Lower lobe of right lung (tissue), 2 donors: ENCODE data around the gene ADCK1. TPM values are rescaled to one million over a fixed set of nuclear protein-coding genes. Genes with fewer than 3 reads are reported as not detected.

ENCODE experiments used
- ATAC-seq, 2 donors: fragments of 200-7000 bp; cut with Tn5 transposase; one replicate each; pipeline ENCODE4 v1.9.1; 2020 to 2022; ENCODE audit warnings: mild to moderate bottlenecking in 2 of 2, moderate library complexity in 2 of 2
- DNase-seq: peaks from one replicate; pipeline ENCODE4 v3.0.0-alpha.2; 2020
- H3K27ac ChIP-seq: fragments of 200-600 bp; one replicate; pipeline ENCODE4 v1.8.0; 2022
- H3K27me3 ChIP-seq: fragments of 200-600 bp; one replicate; pipeline ENCODE4 v1.8.0; 2022; ENCODE audit warnings: low read depth
- H3K36me3 ChIP-seq: fragments of 200-600 bp; one replicate; pipeline ENCODE4 v1.8.0; 2022; ENCODE audit warnings: mild to moderate bottlenecking
- H3K4me1 ChIP-seq: fragments of 200-600 bp; one replicate; pipeline ENCODE4 v1.8.0; 2022
- H3K4me3 ChIP-seq: fragments of 200-600 bp; one replicate; pipeline ENCODE4 v1.8.0; 2022; ENCODE audit warnings: mild to moderate bottlenecking
- H3K9me3 ChIP-seq: fragments of 200-600 bp; one replicate; pipeline ENCODE4 v1.8.0; 2022
- intact Hi-C: fragments of 100-400 bp; cut with DNase I; formaldehyde crosslinking; loops from one replicate; pipeline ENCODE4 v1.11.0; 2022
- total RNA-seq: library from RNA; stranded (reverse); fragmentation: NEBNext Ultra II Directional; extraction: Animal tissue kit (Norgen Biotek cat#: 25700); gene quantifications from one replicate; pipeline ENCODE4 v1.2.1, GENCODE V29; 2021
- TF ChIP-seq, protein P1 (sequence below): fragments of 200-600 bp; IDR thresholded peaks from one replicate; pipeline ENCODE4 v1.8.0; 2022; ENCODE audit warnings: antibody characterized with exemption, mild to moderate bottlenecking
- donor health status: DM: no; HTN: yes; CAD: no; lungs with severe emphysema.

ADCK1 gene
- total RNA-seq, 1 donor from 2014 or later = 7.4 TPM

DNA sequence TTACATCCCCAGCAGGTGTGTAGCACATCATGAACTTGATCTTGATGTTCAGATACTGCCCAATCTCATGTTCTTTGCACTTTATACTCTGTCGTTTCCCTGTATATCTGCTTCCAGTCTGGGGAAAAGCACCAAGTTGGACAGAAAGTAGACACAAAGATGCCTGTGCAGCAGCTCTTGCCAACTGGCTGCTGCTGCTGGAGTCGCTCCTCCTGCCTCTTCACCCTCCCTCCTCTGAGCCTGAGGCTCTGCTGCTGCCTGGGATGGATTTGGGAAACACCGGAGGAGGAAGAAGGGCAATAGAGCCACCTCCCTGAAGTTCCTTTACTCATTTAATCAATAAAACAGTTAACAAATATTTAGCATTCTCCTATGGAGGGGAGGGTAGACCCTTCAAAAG is 32.4 kb downstream of the ADCK1 start:
- Histone ChIP-seq H3K36me3 (peaks cover 31% of the 10 kb centered on the region), H3K27me3 (no peaks in the 10 kb centered on the region), H3K4me1 (no peaks in the 10 kb centered on the region), H3K27ac (no peak overlapping the region), H3K4me3 (no peak overlapping the region), H3K9me3 (no peaks in the 10 kb centered on the region)
- no peak for ATAC-seq
- intact Hi-C loops = no loop called here
- no peak for DNase-seq
- TF ChIP-seq, protein P1, sequence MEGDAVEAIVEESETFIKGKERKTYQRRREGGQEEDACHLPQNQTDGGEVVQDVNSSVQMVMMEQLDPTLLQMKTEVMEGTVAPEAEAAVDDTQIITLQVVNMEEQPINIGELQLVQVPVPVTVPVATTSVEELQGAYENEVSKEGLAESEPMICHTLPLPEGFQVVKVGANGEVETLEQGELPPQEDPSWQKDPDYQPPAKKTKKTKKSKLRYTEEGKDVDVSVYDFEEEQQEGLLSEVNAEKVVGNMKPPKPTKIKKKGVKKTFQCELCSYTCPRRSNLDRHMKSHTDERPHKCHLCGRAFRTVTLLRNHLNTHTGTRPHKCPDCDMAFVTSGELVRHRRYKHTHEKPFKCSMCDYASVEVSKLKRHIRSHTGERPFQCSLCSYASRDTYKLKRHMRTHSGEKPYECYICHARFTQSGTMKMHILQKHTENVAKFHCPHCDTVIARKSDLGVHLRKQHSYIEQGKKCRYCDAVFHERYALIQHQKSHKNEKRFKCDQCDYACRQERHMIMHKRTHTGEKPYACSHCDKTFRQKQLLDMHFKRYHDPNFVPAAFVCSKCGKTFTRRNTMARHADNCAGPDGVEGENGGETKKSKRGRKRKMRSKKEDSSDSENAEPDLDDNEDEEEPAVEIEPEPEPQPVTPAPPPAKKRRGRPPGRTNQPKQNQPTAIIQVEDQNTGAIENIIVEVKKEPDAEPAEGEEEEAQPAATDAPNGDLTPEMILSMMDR = no peak

DNA sequence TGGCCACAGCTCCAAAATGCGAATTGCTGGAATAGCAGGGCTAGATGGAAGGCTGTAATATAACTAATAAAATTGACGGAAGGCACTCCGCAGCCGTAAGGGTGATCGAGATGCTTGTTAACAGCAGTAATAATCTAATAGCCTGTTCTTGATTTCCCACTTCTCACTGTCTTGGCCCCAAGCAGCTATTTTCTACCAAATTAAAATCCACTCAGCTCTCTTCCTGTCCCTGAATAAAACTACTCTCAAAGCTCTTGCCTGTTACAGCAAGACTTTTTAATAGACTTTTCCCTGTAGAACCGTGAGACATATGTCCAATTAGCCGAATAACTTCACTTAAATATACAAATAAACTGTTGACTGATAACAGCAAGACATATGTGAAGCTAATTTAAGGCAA is 38.0 kb downstream of the ADCK1 start:
- Histone ChIP-seq H3K4me1 (no peaks in the 10 kb centered on the region), H3K27ac (no peak overlapping the region), H3K36me3 (peaks cover 14% of the 10 kb centered on the region), H3K27me3 (no peaks in the 10 kb centered on the region), H3K9me3 (no peaks in the 10 kb centered on the region), H3K4me3 (no peak overlapping the region)
- ATAC-seq (no peak), DNase-seq (no peak)
- TF ChIP-seq, protein P1 = no peak
- intact Hi-C loops = no loop called here

DNA sequence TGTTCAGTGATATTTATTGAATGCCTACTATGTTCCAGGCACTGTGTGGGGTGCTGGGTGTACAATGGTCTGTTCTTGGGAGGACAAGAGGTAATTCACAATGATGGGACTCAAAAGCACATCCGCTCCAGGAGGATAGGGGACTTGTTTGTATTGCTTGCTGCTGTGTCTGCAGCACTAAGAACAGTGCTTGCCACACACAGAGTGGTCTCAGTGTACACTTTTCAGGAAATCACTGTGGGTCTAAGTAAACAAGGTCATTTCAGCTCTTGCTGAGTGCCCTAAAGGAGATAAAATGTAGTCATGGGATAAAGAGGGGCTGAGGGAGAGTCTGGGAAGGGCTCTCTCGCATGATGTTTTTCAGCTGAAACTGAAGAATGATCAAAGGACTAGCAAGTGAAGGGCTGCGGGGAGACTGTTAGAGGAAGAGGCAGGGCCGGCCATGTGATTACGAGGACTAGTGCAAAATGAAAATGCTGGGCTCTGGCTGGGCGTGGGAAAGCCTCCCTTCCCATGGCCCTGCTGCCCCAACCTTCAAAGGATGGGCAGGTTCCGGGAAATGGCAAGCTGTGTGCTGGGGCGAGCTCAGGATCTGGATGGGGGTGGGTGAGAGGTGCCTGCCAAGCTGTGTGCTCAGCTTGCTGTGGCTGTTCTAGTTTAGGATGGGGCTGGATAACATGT is 39.1 kb downstream of the ADCK1 start:
- Histone ChIP-seq H3K9me3 (no peaks in the 10 kb centered on the region), H3K36me3 (peaks cover 14% of the 10 kb centered on the region), H3K27me3 (no peaks in the 10 kb centered on the region), H3K27ac (no peak overlapping the region), H3K4me1 (no peaks in the 10 kb centered on the region), H3K4me3 (no peak overlapping the region)
- DNase-seq (no peak), ATAC-seq (no peak)
- intact Hi-C loops = no loop called here
- TF ChIP-seq, protein P1 = no peak

DNA sequence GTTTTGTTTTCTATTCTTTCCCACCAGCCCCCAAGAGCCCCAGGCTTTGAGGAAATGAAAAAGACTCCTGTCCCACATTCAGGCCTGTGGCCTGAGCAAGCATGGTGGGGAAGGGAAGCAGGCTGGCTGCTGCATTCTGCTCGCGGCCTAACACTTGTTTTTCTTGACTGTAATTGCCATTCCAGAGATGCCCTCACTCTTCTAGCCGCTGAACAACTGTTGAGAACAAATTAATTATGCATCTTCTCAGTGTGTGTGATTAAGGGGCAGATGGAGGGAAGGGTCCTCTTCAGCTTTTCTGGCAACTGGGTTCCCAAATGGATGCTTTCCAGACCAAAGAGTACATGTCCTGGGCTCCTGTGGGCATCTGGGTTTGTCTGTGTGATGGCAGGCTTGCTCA is 43.3 kb downstream of the ADCK1 start:
- DNase-seq (no peak), ATAC-seq (no peak)
- no peaks in the 10 kb centered on the region for H3K9me3 ChIP-seq
- intact Hi-C loops = no loop called here
- no peak overlapping the region for H3K4me3 ChIP-seq
- H3K36me3 ChIP-seq = no peaks in the 10 kb centered on the region
- no peaks in the 10 kb centered on the region for H3K4me1 ChIP-seq
- no peak overlapping the region for H3K27ac ChIP-seq
- TF ChIP-seq, protein P1 = no peak
- H3K27me3 ChIP-seq = no peaks in the 10 kb centered on the region

DNA sequence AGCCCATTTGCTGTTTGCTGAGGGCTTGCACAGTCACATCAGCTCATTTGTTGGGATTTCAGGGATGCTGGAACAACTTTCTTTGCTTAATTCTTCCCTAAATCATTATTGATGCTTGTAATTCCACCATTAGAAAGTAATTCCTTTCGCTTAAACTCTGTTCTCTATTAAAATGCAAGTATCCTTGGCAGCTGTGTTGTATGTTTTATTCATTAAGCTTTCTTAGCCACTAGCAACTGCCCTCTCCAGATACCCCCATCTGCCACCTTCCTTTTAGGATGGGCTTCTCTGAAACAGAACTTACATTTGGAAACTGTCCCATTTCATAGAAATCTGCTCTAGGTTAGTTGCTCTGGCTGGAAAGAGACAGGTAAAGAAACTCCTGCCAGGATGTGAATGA is 43.7 kb downstream of the ADCK1 start:
- TF ChIP-seq, protein P1 = no peak
- Histone ChIP-seq H3K27me3 (no peaks in the 10 kb centered on the region), H3K36me3 (no peaks in the 10 kb centered on the region), H3K9me3 (no peaks in the 10 kb centered on the region), H3K4me3 (no peak overlapping the region), H3K27ac (no peak overlapping the region), H3K4me1 (no peaks in the 10 kb centered on the region)
- no peak for DNase-seq
- intact Hi-C loops = no loop called here
- ATAC-seq = no peak
